Lower leg skin (tissue), 3 donors: ENCODE measurements around the gene PDLIM7.

Experiments used
- CTCF ChIP-seq, 3 donors: fragments of 450-650 bp; IDR thresholded peaks; one replicate each; pipeline ENCODE4 v1.5.1; 2016; ENCODE audit warnings: antibody characterized with exemption in 3 of 3, mild to moderate bottlenecking in 3 of 3, moderate library complexity in 2 of 3
- POLR2A ChIP-seq, 2 donors: fragments of 450-650 bp; IDR thresholded peaks; one replicate each; pipeline ENCODE4 v1.6.1; 2016 to 2017; ENCODE audit warnings: antibody characterized with exemption in 2 of 2, mild to moderate bottlenecking in 1 of 2, moderate library complexity in 1 of 2

- no peak for TF ChIP-seq POLR2A (IDR thresholded peaks at IDR 0.05)
- TF ChIP-seq CTCF (IDR thresholded peaks at IDR 0.05): no peak
These were observed 30.5 kb downstream of the PDLIM7 start for GRCh38 chr5:177466861-177467260.
